GM23338 (cell line): ENCODE data around the gene DENND4C.

Experiments
- CREB1 ChIP-seq: fragments of 250-450 bp; sonication (Bioruptor Pico); IDR thresholded peaks from 2 replicates; pipeline ENCODE4 v1.5.0; 2020; ENCODE audit warnings: low read depth, mild to moderate bottlenecking, moderate library complexity
- CTCF ChIP-seq, 2 experiments: fragments of 200-600 bp in 1 of 2; sonication (generic) in 1 of 2; conservative IDR thresholded peaks; 2 replicates each; pipeline versions ENCODE4 v1.5.1 to v1.6.1; 2016 to 2017; ENCODE audit warnings: antibody characterized with exemption in 2 of 2, low read depth in 2 of 2, mild to moderate bottlenecking in 2 of 2, moderate library complexity in 1 of 2
- ETS1 ChIP-seq: IDR thresholded peaks from 2 replicates; pipeline ENCODE4 v1.6.1; 2016; ENCODE audit warnings: antibody characterized with exemption
- EZH2 ChIP-seq: fragments of 200-600 bp; sonication (generic); IDR thresholded peaks from one replicate; pipeline ENCODE4 v1.8.0; 2017; ENCODE audit warnings: antibody characterized with exemption, mild to moderate bottlenecking, low read depth; ENCODE audit not compliant: unreplicated experiment
- EZH2phosphoT487 ChIP-seq: fragments of 200-600 bp; sonication (generic); IDR thresholded peaks from one replicate; pipeline ENCODE4 v1.8.1; 2018; ENCODE audit warnings: antibody characterized with exemption; ENCODE audit not compliant: unreplicated experiment
- JUNB ChIP-seq: IDR thresholded peaks from one replicate; pipeline ENCODE4 v1.6.1; 2016; ENCODE audit warnings: antibody characterized with exemption; ENCODE audit not compliant: unreplicated experiment
- NANOG ChIP-seq: IDR thresholded peaks from 2 replicates; pipeline ENCODE4 v1.6.1; 2016; ENCODE audit warnings: antibody characterized with exemption, borderline replicate concordance
- POLR2AphosphoS5 ChIP-seq: IDR thresholded peaks from 2 replicates; pipeline ENCODE4 v1.6.1; 2016; ENCODE audit warnings: antibody characterized with exemption, low read depth
- STAT1 ChIP-seq: IDR thresholded peaks from one replicate; pipeline ENCODE4 v1.6.1; 2016; ENCODE audit warnings: antibody characterized with exemption; ENCODE audit not compliant: unreplicated experiment
- ZNF114 ChIP-seq: fragments of 250-450 bp; sonication (Bioruptor Pico); IDR thresholded peaks from 2 replicates; pipeline ENCODE4 v1.5.0; 2020; ENCODE audit warnings: mild to moderate bottlenecking, moderate library complexity
- TF ChIP-seq, protein P1 (sequence below): IDR thresholded peaks from one replicate; pipeline ENCODE4 v1.6.1; 2018; ENCODE audit warnings: antibody characterized with exemption; ENCODE audit not compliant: unreplicated experiment

DNA sequence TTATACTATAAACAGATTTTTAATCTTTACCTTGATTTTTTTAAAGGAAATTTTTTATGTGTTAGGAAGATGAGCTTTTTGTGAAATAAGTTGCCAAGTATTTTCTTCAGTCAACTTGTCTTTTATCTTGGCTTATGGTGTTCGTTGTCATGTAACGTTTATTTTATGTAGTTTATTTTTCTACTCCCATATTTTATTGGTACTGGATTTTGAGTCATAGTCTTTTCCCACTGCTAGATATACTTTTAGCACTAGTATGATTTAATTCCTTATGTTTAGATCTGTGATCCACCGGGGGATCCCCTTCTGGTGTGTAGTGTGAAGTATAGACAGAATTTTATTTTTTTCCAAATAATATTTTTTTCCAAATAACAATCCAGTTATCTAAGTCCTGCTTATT is 54.2 kb downstream of the DENND4C start:
- TF ChIP-seq EZH2phosphoT487 (no peak), CTCF (conservative IDR thresholded peaks at IDR 0.05; ENCODE audit: low read depth in 2 of 2) (no peak), CREB1 (CRISPR knock-in tag) (no peak), POLR2AphosphoS5 (no peak), EZH2 (no peak), JUNB (no peak), STAT1 (no peak), ZNF114 (CRISPR knock-in tag) (no peak), ETS1 (no peak), NANOG (no peak)
- TF ChIP-seq, protein P1, sequence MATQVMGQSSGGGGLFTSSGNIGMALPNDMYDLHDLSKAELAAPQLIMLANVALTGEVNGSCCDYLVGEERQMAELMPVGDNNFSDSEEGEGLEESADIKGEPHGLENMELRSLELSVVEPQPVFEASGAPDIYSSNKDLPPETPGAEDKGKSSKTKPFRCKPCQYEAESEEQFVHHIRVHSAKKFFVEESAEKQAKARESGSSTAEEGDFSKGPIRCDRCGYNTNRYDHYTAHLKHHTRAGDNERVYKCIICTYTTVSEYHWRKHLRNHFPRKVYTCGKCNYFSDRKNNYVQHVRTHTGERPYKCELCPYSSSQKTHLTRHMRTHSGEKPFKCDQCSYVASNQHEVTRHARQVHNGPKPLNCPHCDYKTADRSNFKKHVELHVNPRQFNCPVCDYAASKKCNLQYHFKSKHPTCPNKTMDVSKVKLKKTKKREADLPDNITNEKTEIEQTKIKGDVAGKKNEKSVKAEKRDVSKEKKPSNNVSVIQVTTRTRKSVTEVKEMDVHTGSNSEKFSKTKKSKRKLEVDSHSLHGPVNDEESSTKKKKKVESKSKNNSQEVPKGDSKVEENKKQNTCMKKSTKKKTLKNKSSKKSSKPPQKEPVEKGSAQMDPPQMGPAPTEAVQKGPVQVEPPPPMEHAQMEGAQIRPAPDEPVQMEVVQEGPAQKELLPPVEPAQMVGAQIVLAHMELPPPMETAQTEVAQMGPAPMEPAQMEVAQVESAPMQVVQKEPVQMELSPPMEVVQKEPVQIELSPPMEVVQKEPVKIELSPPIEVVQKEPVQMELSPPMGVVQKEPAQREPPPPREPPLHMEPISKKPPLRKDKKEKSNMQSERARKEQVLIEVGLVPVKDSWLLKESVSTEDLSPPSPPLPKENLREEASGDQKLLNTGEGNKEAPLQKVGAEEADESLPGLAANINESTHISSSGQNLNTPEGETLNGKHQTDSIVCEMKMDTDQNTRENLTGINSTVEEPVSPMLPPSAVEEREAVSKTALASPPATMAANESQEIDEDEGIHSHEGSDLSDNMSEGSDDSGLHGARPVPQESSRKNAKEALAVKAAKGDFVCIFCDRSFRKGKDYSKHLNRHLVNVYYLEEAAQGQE: no peak
